ENCODE data around the gene LANCL1.

The LANCL1 gene

DNA sequence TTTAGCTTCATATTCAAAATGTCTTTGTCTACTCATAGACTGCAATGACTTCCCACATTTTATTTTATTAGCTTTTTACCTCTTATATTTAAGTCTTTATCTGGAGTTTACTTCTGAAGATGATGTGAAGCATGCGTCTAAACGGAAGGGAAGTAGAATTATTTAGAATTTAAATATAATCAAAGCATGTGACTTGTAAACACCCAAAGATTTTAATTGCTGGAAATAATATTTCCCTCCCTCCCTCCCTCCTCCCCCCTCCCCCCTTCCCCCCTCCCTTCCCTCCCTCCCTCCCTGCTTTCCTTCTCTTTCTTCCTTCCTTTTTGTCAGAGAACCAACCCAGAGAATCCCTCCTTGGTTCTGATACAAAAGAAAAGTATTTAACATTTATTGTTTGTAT is 2.1 kb upstream of the LANCL1 start:
- TF ChIP-seq, protein P1, sequence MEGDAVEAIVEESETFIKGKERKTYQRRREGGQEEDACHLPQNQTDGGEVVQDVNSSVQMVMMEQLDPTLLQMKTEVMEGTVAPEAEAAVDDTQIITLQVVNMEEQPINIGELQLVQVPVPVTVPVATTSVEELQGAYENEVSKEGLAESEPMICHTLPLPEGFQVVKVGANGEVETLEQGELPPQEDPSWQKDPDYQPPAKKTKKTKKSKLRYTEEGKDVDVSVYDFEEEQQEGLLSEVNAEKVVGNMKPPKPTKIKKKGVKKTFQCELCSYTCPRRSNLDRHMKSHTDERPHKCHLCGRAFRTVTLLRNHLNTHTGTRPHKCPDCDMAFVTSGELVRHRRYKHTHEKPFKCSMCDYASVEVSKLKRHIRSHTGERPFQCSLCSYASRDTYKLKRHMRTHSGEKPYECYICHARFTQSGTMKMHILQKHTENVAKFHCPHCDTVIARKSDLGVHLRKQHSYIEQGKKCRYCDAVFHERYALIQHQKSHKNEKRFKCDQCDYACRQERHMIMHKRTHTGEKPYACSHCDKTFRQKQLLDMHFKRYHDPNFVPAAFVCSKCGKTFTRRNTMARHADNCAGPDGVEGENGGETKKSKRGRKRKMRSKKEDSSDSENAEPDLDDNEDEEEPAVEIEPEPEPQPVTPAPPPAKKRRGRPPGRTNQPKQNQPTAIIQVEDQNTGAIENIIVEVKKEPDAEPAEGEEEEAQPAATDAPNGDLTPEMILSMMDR (IDR thresholded peaks at IDR 0.05), result no peak

DNA sequence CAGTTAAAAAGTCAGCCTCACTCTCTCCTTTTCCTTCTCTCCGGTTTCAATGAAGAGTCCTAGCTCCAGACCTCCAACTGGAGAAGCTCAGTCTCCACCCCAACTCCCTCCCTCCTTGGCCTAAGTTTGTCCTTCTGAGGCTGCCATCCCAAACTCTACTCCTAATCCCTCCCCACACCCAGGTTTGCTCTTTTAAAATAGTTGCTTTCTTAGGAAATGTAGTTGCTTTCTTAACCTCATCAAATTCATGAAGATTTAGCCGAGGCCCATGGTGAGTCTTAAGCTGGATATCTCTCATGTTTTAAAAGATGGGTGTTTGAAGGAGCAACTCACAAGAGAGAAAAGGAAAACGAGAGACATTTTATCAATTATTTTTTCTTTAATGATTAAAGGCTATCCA is 937 bp upstream of the LANCL1 start:
- TF ChIP-seq, protein P1 (IDR thresholded peaks at IDR 0.05), result no peak

DNA sequence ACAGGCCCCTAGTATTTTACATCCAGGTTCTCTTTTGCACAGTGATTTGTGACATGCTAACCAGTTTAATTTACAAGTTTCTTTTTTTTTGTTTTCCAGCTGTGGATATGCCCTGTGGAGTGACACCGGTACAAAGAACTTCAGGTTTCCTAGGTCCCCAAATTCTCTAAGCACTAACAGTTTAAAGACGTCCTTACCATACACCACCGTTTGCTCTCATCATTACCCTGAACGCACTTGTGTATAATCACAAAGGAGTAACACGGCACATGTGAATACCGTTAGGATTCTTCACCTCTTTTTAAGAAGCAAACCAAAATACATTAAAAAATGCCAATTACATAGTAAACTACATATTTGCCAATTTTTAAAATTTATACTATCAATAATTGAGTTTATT is 853 bp downstream of the LANCL1 start:
- TF ChIP-seq, protein P1 (IDR thresholded peaks at IDR 0.05), result no peak

DNA sequence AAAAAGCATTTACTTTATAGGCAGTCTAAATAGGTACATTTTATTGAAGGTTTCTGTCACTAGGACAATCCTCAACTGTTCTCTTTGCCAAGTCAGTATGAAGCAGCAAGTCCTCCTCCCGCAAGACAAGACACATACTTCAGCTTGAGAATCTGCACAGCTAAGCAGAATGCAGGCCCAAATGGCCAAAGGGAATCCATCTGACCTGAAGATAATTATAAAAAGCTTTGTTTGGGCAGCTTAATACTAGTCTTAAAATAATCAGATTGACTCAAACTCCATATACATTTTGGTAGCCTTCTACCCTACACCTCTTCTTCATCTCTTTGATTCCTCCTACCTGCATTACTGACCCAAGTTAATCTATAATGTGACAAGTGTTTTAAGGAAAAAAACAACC is 1.8 kb downstream of the LANCL1 start:
- TF ChIP-seq, protein P1 (IDR thresholded peaks at IDR 0.05), result no peak

DNA sequence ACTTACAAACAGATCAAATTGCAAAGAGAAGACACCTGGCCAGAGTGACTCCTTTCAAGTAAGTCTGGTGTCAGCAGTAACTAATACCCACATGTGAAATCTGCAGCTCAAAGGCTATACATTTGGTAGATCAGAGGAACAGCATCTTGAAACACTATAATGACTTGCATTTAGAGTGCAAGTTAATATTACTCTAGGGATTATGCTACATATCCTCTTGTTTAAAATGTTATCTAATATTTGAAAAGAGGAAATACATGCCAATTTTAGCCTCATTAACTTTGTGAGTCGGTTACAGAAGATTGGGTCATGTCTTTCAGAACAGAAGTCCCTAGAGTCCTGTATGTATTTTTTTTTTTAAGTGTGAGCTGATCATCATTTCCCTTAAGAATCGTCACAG is 15.2 kb downstream of the LANCL1 start:
- TF ChIP-seq, protein P1 (IDR thresholded peaks at IDR 0.05), result no peak

DNA sequence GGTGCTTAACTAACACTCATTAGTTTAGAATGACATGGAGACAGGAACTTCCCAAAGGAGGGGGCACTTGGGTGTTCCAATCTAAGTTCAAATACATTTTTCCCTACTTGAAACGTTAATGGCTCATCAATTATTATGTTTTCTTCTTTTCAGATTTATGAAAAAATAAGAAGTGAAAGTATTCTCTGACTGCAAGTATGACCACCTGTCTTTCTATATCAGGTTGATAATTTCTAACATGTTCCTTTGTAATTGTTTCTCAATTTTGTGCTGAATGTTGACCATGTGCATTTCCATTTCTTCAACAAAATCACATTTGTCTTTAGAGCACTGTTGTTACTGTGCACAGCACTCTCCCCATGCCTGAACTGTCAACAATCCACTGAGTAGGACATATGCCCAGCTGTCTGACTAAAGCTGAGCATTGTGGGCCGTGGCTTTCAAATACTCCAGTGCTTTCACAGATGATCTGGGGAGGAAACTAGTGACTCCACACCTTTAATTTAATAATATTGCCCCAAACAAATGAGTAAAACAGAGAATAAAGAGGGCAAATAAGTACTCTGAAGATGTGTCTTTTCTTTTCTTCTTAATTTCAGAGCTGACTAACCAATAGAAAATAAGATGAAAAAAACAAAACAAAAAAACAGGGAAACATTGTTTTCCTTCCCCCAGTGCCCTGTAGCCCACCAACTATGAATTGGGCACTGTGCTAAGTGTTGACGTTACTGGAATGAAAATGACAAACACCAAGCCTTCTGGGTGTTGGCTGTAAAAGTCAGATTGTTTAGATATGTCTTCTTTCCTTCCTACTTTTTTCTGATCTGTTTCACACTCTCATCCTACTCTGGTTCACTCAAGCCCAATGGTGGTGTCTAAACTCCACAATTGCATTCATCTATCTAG is 16.0 kb downstream of the LANCL1 start:
- TF ChIP-seq, protein P1 (IDR thresholded peaks at IDR 0.05), result no peak

DNA sequence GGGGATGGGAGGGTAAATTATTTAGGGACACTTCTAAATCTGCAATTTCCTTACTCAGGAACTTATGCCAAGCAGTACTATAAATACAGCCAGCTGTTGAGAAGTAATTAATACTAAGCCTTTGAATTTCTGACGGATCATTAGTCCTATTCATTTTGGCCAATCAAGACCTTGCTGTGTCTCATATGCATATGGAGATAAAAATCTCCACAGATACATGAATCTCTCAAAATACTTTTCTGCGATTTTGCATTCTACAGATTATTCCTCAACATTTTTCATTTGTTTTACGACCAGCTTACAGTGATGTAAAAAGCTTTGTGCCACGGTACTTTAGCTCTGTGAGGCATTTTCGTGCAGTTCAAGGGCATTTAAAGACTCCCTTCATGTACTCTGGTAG is 16.7 kb downstream of the LANCL1 start:
- TF ChIP-seq, protein P1 (IDR thresholded peaks at IDR 0.05), result no peak

All from LNCAP (cell line).